Neural progenitor cell (in vitro differentiated cells): ENCODE data around the gene WWOX. TPM values are rescaled to one million over a fixed set of nuclear protein-coding genes. Genes with fewer than 3 reads are reported as not detected.

Experiments
- DNase-seq: peaks from one replicate; pipeline ENCODE4 v3.0.0-alpha.2; 2016; ENCODE audit warnings: low spot score
- H2AFZ ChIP-seq: fragments of 200-600 bp; sonication (generic); replicated peaks from 2 replicates; pipeline ENCODE4 v1.6.1; 2016; ENCODE audit warnings: antibody characterized with exemption
- H3F3A ChIP-seq: fragments of 200-600 bp; sonication (generic); 2 replicates; pipeline ENCODE4 v1.6.1; 2016; ENCODE audit warnings: antibody characterized with exemption, low read depth
- H3K27ac ChIP-seq: fragments of 200-600 bp; sonication (generic); 2 replicates; pipeline ENCODE4 v1.5.1; 2016; ENCODE audit warnings: mild to moderate bottlenecking
- H3K27me3 ChIP-seq: fragments of 200-600 bp; sonication (generic); 2 replicates; pipeline ENCODE4 v1.6.1; 2016; ENCODE audit warnings: mild to moderate bottlenecking, moderate library complexity
- H3K36me3 ChIP-seq: fragments of 200-600 bp; sonication (generic); 2 replicates; pipeline ENCODE4 v1.5.1; 2016
- H3K4me1 ChIP-seq: fragments of 200-600 bp; sonication (generic); 2 replicates; pipeline ENCODE4 v1.6.1; 2016; ENCODE audit warnings: mixed run types
- H3K4me2 ChIP-seq: fragments of 200-600 bp; sonication (generic); 2 replicates; pipeline ENCODE4 v1.6.1; 2016
- H3K4me3 ChIP-seq: fragments of 200-600 bp; sonication (generic); 2 replicates; pipeline ENCODE4 v1.5.1; 2016
- H3K79me2 ChIP-seq: fragments of 200-600 bp; sonication (generic); 2 replicates; pipeline ENCODE4 v1.6.1; 2016; ENCODE audit warnings: low read depth
- H3K9ac ChIP-seq: fragments of 200-600 bp; sonication (generic); 2 replicates; pipeline ENCODE4 v1.6.1; 2016
- H3K9me3 ChIP-seq: fragments of 200-600 bp; sonication (generic); 2 replicates; pipeline ENCODE4 v1.5.1; 2016; ENCODE audit warnings: low read depth
- H4K20me1 ChIP-seq: fragments of 200-600 bp; sonication (generic); 2 replicates; pipeline ENCODE4 v1.6.1; 2016; ENCODE audit warnings: low read depth
- H3K27ac Mint-ChIP-seq: 3 replicates; pipeline ENCODE4 v1.8.0; 2021; ENCODE audit warnings: mixed read lengths
- H3K27me3 Mint-ChIP-seq: 2 replicates; pipeline ENCODE4 v1.8.0; 2022; ENCODE audit warnings: low read depth, mild to moderate bottlenecking, inconsistent platforms, moderate library complexity, mixed read lengths; ENCODE audit not compliant: insufficient read depth
- H3K36me3 Mint-ChIP-seq: 3 replicates; pipeline ENCODE4 v1.8.0; 2021; ENCODE audit warnings: mixed read lengths
- H3K4me1 Mint-ChIP-seq: 3 replicates; pipeline ENCODE4 v1.8.0; 2021; ENCODE audit warnings: mixed read lengths
- H3K4me3 Mint-ChIP-seq: 3 replicates; pipeline ENCODE4 v1.8.0; 2021; ENCODE audit warnings: mild to moderate bottlenecking, moderate library complexity, mixed read lengths
- H3K9me3 Mint-ChIP-seq: 3 replicates; pipeline ENCODE4 v1.8.0; 2020; ENCODE audit warnings: mixed read lengths
- EZH2 ChIP-seq: fragments of 200-600 bp; sonication (generic); IDR thresholded peaks from 2 replicates; pipeline ENCODE4 v1.6.1; 2017; ENCODE audit warnings: antibody characterized with exemption, mild to moderate bottlenecking, moderate library complexity
- EZH2phosphoT487 ChIP-seq: fragments of 200-600 bp; sonication (generic); IDR thresholded peaks from 2 replicates; pipeline ENCODE4 v1.6.1; 2017; ENCODE audit warnings: antibody characterized with exemption
- total RNA-seq: library from RNA; depleted of rRNA; stranded (reverse); fragments of >200 nt; gene quantifications from 2 replicates; pipeline ENCODE4 v1.2.3, GENCODE V29; 2015; ENCODE audit warnings: low replicate concordance
- TF ChIP-seq, protein P1 (sequence below): fragments of 200-600 bp; sonication (generic); IDR thresholded peaks from 2 replicates; pipeline ENCODE4 v1.5.1; 2017; ENCODE audit warnings: antibody characterized with exemption, mild to moderate bottlenecking

The WWOX gene
- total RNA-seq, 1 donor from 2014 or later, result 63.7 TPM

DNA sequence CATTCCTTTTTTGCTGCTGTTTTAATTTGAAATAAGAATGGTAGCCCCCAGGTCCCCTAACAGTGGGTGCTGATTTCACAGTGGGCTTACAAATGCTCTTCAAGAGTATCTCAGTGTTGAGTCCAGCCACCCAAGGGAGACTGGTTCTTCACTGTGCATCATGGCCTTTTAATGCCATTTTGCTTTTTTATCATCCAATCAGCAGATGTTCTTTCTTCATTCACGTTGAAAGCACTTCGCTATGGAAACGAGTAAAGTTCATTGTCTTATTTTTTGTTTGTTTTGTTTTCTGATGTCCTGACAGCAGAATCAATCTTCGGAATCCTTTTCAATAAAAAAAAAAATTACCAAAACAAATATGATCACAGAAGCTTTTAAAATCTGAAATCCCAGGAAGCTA, 1072.0 kb downstream of the WWOX start:
- Histone ChIP-seq H2AFZ (no peak overlapping the region), H3K79me2 (no peaks in the 10 kb centered on the region), H3K4me3 (no peak overlapping the region), H3K4me1 (peaks cover 14% of the 10 kb centered on the region), H3K9me3 (no peaks in the 10 kb centered on the region), H3K9ac (no peak overlapping the region), H3F3A (peaks cover 19% of the 10 kb centered on the region), H3K27ac (no peak overlapping the region), H3K36me3 (no peaks in the 10 kb centered on the region), H3K4me2 (no peak overlapping the region), H3K27me3 (no peaks in the 10 kb centered on the region), H4K20me1 (no peaks in the 10 kb centered on the region)
- H3K36me3 Mint-ChIP-seq, result peaks cover 1% of the 10 kb centered on the region
- H3K27ac Mint-ChIP-seq, result no peak overlapping the region
- H3K4me3 Mint-ChIP-seq, result no peak overlapping the region
- peaks cover 12% of the 10 kb centered on the region for H3K9me3 Mint-ChIP-seq
- H3K4me1 Mint-ChIP-seq, result peaks cover 8% of the 10 kb centered on the region
- TF ChIP-seq, protein P1, sequence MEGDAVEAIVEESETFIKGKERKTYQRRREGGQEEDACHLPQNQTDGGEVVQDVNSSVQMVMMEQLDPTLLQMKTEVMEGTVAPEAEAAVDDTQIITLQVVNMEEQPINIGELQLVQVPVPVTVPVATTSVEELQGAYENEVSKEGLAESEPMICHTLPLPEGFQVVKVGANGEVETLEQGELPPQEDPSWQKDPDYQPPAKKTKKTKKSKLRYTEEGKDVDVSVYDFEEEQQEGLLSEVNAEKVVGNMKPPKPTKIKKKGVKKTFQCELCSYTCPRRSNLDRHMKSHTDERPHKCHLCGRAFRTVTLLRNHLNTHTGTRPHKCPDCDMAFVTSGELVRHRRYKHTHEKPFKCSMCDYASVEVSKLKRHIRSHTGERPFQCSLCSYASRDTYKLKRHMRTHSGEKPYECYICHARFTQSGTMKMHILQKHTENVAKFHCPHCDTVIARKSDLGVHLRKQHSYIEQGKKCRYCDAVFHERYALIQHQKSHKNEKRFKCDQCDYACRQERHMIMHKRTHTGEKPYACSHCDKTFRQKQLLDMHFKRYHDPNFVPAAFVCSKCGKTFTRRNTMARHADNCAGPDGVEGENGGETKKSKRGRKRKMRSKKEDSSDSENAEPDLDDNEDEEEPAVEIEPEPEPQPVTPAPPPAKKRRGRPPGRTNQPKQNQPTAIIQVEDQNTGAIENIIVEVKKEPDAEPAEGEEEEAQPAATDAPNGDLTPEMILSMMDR, result no peak
- no peak for TF ChIP-seq EZH2
- TF ChIP-seq EZH2phosphoT487, result no peak
- H3K27me3 Mint-ChIP-seq, result no peaks in the 10 kb centered on the region
- no peak for DNase-seq

DNA sequence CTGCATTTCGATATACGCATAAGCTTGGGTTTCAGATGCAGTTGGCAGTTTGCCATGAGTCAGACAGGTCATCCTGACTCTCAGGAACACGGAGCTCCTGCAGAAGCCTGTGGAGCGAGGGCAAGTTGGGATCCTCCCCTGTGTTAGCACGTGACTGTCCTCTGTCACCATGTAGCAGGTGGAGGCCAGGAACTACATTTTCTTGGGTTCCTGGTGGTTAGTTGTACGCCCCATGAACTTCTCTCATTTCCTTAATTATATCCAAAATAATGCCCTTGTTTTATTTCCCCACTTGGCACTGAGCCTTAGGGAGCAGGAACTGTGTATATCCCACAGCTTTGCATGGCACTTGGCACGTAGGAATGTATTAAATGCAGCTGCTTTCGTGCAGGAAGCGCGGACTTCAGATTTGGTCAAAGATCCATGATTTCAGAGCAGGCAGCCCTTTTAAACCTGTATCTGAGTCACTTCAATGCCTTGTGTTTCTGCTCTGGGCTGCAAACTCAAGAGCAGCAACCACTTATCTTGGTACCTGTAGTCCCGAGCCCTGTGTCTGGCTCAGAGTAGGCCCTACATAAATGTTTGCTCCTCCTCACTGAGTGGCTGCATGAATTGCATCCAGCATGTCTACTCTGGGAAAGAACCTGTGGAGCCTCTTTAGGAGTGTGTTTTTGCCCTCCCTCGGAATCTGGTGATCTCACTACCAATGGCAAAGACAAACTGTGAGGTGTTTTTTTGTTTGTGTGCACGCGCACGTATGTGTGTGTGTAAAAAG, 1072.7 kb downstream of the WWOX start:
- Histone ChIP-seq H3K79me2 (no peaks in the 10 kb centered on the region), H3K4me1 (peaks cover 14% of the 10 kb centered on the region), H3K36me3 (no peaks in the 10 kb centered on the region), H3K9ac (no peak overlapping the region), H3F3A (peaks cover 19% of the 10 kb centered on the region), H4K20me1 (no peaks in the 10 kb centered on the region), H3K4me2 (no peak overlapping the region), H2AFZ (no peak overlapping the region), H3K4me3 (no peak overlapping the region), H3K27me3 (no peaks in the 10 kb centered on the region), H3K9me3 (no peaks in the 10 kb centered on the region), H3K27ac (no peak overlapping the region)
- Mint-ChIP-seq H3K4me3 (no peak overlapping the region), H3K4me1 (peaks cover 7% of the 10 kb centered on the region), H3K27me3 (no peaks in the 10 kb centered on the region), H3K9me3 (peaks cover 12% of the 10 kb centered on the region), H3K36me3 (peaks cover 1% of the 10 kb centered on the region), H3K27ac (peak overlapping the region; percentile 37)
- no peak for DNase-seq
- TF ChIP-seq, protein P1, result no peak
- TF ChIP-seq EZH2, result no peak
- no peak for TF ChIP-seq EZH2phosphoT487

DNA sequence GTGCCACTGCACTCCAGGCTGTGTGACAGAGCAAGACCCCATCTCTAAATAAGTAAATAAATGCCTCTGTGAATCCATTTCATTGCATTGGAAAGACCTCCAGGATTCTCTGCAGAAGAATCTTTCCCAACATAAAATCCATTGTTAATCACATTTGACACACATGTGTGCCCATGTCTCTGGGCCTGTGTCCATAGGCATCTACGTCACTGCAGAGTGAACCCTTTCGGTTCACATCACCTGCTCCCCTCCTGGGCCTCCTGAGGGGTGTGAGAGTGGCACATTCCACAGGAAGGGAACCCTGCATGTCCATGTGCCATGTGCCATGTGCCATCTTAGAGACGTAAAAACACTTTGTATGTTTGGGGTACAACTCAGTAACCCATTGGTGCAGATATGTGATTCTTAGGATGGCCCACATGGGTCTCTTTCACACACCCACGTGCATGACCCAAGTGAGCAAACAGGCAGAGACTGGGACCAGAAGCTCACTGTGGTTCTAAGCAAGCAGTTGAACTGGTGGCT, 1073.6 kb downstream of the WWOX start:
- peak overlapping the region; percentile 37 for H3K27ac Mint-ChIP-seq

More for the DNA sequence above, 1073.6 kb downstream of the WWOX start:
- Histone ChIP-seq H3K4me2 (no peak overlapping the region), H3K27me3 (no peaks in the 10 kb centered on the region), H3K4me1 (peaks cover 14% of the 10 kb centered on the region), H3K9ac (no peak overlapping the region), H3K27ac (no peak overlapping the region), H3K79me2 (no peaks in the 10 kb centered on the region), H3K9me3 (no peaks in the 10 kb centered on the region), H3K4me3 (no peak overlapping the region), H4K20me1 (no peaks in the 10 kb centered on the region), H3F3A (peaks cover 19% of the 10 kb centered on the region), H2AFZ (no peak overlapping the region), H3K36me3 (no peaks in the 10 kb centered on the region)
- Mint-ChIP-seq H3K36me3 (no peaks in the 10 kb centered on the region), H3K9me3 (peaks cover 4% of the 10 kb centered on the region), H3K4me3 (no peak overlapping the region), H3K27me3 (no peaks in the 10 kb centered on the region), H3K4me1 (peaks cover 7% of the 10 kb centered on the region)
- DNase-seq, result no peak
- TF ChIP-seq, protein P1, result no peak
- TF ChIP-seq EZH2, result no peak
- no peak for TF ChIP-seq EZH2phosphoT487
